GM15510 (cell line): ENCODE results near the gene OAT.

Source experiments
- POLR2A ChIP-seq: IDR thresholded peaks from 3 replicates; pipeline ENCODE4 v1.6.1; 2011; ENCODE audit warnings: borderline replicate concordance; ENCODE audit not compliant: insufficient read length; ENCODE audit errors: extremely low read depth

Gene OAT

DNA sequence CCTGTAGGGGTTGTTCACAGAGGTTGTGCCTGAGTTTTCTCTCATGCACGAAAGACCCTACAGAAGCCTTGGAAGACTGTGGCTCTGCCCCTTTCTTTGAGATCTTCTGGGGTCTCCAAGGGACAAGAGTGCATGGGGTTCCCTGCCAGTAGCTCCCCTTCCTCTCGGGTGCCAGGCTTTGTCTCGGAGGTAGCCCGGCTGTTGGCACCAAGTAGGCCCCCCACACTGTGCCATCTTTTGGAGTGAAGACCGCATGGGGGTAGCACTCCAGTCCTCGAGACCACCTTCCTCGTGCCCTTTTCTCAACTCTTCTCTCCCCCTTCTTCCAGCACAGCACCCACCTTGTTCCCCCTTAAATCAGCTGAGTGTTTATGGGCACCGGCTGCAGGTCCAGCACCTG is 41.6 kb downstream of the OAT start:
- TF ChIP-seq POLR2A, result no peak

- no peak for TF ChIP-seq POLR2A
Observed at GRCh38 chr10:124376411-124376810, 42.3 kb downstream of the OAT start.

- no peak for TF ChIP-seq POLR2A
Observed at GRCh38 chr10:124375691-124376090, 43.0 kb downstream of the OAT start.

DNA sequence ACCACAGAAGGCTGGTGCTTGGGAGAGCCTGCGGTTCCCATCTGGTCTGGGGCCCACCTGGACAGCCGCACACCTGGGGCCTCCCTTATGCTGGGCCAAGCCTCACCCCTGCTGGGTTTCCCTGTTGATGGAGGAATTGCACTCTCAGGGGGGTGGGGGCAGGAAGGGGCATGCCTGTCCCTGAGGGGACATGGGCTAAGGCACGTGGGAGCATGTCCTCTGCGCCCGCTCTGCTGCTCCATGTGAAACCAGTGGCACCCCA is 43.4 kb downstream of the OAT start:
- no peak for TF ChIP-seq POLR2A

DNA sequence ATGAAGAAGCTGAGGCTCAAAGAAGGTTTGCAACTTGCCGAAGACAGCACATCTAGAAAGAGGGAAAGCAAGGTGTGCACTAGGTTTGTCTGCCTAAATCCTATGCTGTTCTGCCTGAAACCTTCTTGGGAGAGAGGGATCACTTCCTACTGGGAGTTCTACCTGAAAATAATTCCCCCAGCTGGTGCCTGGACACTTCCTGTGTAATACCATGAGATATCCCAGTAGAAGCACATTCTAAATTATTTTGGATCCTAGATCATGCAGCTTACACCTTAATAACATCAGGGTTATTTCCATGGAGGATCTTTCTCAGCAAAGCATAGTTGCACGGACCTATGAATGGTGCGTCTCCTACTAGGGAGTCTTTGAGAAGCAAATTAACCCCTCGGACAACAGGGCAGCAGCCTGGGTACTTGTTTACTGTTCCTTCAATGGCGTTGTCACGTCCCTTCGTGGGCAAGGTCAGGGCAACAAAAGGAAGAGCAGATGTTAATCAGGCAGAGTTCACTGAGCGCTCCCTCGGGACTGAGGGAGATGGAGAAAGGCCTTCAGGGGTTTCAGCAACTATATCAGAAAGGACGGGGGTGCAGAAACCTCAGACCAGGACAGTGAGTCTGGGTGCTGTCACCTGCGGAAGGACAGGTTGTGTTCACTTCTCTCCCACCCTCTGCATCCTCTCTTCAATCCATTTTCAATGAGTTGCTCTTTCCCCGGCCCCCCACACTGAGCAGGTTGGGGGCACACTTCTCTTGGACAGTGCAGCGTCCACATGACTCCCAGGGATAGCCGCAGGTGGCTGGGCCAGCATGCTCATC is 44.0 kb downstream of the OAT start:
- no peak for TF ChIP-seq POLR2A

GRCh38 chr10:124372899-124373298 is 45.8 kb downstream of the OAT start:
- TF ChIP-seq POLR2A, result no peak

DNA sequence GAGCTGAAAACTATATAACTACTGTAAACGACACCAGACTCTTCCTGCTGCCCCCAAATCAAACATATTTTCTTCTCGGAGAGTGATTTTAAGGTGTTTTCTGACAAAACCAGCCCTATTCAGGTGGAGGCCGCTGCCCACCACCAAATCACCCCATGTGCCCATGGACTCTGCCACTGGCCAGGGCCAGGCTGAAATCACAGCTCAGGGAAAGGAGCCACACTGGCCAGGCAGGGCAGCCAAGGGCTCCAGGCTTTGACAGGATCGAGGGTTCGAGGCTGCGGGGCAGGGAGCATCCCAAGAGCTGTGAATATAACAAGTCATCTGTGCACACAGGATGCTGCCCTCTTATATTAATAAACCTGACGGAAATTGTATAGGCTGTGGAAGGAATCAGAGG is 48.3 kb downstream of the OAT start:
- TF ChIP-seq POLR2A, result no peak

GRCh38 chr10:124369986-124370385 is 48.7 kb downstream of the OAT start:
- no peak for TF ChIP-seq POLR2A

DNA sequence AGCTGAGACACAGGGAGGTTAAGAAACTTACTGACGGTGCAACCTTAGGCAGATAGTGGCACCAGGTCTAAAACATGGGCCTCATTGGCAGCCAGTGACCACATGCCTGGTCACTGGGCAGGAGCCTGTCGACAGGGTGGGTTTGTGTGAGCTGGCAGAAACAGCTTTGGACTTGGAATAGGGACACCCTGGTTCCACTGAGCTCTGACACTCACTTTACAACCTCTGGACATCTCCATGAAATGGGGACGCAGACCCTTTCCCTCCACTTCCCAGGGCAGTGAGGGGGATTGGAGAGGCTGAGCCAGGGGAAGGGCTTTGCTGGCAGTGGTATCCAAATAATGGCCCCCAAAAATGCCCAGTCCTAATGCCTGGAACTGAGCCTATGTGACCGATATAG is 49.7 kb downstream of the OAT start:
- TF ChIP-seq POLR2A, result no peak

- TF ChIP-seq POLR2A, result no peak
Observed at GRCh38 chr10:124367936-124368335, 50.8 kb downstream of the OAT start.

DNA sequence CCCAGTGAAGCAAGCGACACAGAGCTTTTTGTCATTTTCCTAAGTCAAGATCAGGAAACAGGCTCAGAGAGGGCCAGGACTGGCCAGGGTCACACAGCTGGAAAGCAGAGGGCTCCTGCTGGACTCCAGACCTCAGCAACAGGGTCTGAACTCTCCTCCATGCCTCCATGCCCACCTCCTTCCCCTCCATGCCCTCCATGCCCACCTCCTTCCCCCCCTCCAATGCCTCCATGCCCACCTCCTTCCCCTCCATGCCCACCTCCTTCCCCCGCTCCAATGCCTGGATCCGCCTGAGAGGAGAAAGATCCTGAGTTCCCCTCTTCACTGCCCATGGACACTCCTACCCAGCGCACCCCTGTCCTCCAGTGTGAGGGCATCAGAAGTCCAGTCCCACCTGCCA is 51.3 kb downstream of the OAT start:
- TF ChIP-seq POLR2A, result no peak

DNA sequence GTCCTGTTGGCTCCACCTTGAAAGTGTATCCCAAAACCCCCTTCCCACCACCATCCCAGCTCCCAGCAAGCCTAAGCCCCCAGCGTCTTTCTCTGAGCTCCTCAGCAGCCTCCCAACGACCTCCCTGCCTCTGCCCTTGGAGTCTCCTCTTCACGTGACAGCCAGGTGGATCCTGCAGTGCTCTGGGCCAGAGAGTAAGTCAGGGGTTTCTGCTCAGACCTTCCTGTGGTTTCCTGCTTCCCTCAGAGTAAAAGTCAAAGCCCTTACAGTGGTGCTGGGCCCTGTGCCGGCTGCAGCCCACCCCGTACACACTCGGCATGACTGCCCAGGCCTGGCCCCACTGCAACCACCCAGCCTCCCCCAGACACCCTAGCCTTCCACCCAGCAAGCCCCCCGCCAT is 51.9 kb downstream of the OAT start:
- no peak for TF ChIP-seq POLR2A

DNA sequence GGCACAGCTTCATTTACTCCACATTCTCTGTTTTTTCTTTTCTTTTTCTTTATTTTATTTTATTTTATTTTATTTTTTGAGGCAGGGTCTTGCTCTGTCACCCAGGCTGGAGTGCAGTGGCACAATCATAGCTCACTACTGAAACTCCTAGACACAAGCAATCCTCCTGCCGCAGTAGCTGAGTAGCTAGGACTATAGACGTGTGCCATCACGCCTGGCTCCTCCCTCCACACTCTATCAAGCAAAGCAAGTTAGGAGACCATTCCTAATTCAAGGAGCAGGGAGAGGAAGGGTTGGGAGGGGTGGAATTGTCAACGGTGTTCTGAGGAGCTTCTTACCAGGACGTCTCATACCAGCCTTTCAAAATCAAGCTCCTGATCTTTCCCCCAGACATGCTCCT is 52.4 kb downstream of the OAT start:
- no peak for TF ChIP-seq POLR2A

DNA sequence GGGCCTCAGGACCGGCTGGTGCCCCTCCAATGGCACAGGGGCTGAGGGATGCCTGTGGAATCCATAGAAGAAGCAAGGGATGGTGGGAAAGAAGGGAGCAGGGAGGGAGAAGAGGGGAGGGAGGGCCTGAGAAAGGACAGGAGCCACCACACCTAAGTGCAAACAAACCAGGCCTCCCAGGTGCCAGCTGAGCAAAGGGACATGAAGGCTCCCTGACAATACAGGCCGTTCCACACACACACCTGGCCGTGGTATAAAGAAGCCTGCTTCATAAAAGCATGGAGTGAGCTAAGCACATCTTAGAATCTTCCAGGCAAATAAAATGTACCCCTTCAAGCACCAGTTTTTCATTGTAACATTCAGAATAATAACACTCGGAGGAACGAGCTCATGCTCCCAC is 54.0 kb downstream of the OAT start:
- TF ChIP-seq POLR2A, result no peak

- no peak for TF ChIP-seq POLR2A
Observed at GRCh38 chr10:124362568-124362967, 56.2 kb downstream of the OAT start.

- no peak for TF ChIP-seq POLR2A
Observed at GRCh38 chr10:124359336-124359832, 59.3 kb downstream of the OAT start.

- TF ChIP-seq POLR2A, result no peak
Observed at GRCh38 chr10:124357561-124357885, 61.2 kb downstream of the OAT start.
